SH-SY5Y (cell line): ENCODE measurements around the gene MAPKAPK3.

Source experiments
- GATA2 ChIP-seq: IDR thresholded peaks from 2 replicates; pipeline ENCODE4 v1.6.1; 2011; ENCODE audit warnings: mild to moderate bottlenecking, low read depth, low read length
- GATA3 ChIP-seq: IDR thresholded peaks from 2 replicates; pipeline ENCODE4 v1.6.1; 2011; ENCODE audit warnings: low read depth, mild to moderate bottlenecking, low read length, moderate library complexity

- TF ChIP-seq GATA2 (no peak), GATA3 (no peak)
These were observed 47.8 kb upstream of the MAPKAPK3 start, which contains the start of gene HEMK1 for GRCh38 chr3:50568947-50569749.
